Suprapubic skin (tissue), 4 donors: ENCODE data around the gene TRIM43.
"Not testable (repeated sequence)": the region's sequence is repeated elsewhere in the genome, so short reads cannot be mapped to it uniquely, and the experiment has no call there.

Experiments
- EP300 ChIP-seq: sonication (generic); formaldehyde crosslinking; IDR thresholded peaks from one replicate; pipeline ENCODE4 v1.6.1; 2017; ENCODE audit warnings: antibody characterized with exemption
- POLR2A ChIP-seq, 2 donors: fragments of 450-650 bp; IDR thresholded peaks; one replicate each; pipeline ENCODE4 v1.6.1; 2017; ENCODE audit warnings: antibody characterized with exemption in 2 of 2, mild to moderate bottlenecking in 2 of 2, moderate library complexity in 2 of 2
- POLR2AphosphoS5 ChIP-seq, 3 donors: sonication (generic); formaldehyde crosslinking; IDR thresholded peaks; one replicate each; pipeline ENCODE4 v1.6.1; 2017; ENCODE audit warnings: antibody characterized with exemption in 3 of 3
- TF ChIP-seq, protein P1 (sequence below), 2 donors: fragments of 200-600 bp in 1 of 2; fragments of 450-650 bp in 1 of 2; sonication (generic) in 1 of 2; IDR thresholded peaks; one replicate each; pipeline ENCODE4 v1.5.1; 2016 to 2019; ENCODE audit warnings: antibody characterized with exemption in 2 of 2, mild to moderate bottlenecking in 1 of 2, moderate library complexity in 1 of 2

DNA sequence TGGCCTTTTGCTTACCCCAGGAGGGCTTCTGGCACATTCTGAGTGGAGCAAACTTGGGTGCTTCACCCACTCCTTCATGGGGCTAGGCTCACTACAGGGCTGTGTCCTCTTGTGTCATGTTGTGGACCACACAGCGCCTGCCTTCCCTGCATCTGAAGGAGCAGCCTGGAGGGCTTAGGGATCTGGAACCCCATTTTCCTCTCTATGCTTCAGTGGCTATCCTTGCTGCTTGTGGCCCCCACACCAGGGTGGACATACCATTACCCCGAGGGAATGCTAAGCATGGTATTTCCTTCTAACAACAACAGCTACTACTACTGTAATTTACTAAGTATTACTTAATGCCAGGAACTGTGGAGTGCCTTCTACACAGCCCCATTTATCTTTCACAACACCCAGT lies 50.6 kb downstream of the TRIM43 start:
- TF ChIP-seq, protein P1, sequence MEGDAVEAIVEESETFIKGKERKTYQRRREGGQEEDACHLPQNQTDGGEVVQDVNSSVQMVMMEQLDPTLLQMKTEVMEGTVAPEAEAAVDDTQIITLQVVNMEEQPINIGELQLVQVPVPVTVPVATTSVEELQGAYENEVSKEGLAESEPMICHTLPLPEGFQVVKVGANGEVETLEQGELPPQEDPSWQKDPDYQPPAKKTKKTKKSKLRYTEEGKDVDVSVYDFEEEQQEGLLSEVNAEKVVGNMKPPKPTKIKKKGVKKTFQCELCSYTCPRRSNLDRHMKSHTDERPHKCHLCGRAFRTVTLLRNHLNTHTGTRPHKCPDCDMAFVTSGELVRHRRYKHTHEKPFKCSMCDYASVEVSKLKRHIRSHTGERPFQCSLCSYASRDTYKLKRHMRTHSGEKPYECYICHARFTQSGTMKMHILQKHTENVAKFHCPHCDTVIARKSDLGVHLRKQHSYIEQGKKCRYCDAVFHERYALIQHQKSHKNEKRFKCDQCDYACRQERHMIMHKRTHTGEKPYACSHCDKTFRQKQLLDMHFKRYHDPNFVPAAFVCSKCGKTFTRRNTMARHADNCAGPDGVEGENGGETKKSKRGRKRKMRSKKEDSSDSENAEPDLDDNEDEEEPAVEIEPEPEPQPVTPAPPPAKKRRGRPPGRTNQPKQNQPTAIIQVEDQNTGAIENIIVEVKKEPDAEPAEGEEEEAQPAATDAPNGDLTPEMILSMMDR (IDR thresholded peaks at IDR 0.05) = not testable (repeated sequence)
- TF ChIP-seq POLR2A (IDR thresholded peaks at IDR 0.05); EP300; POLR2AphosphoS5 (IDR thresholded peaks at IDR 0.05): not testable (repeated sequence)
